ENCODE results near the gene CRABP1. TPM values are rescaled to one million over a fixed set of nuclear protein-coding genes. Genes with fewer than 3 reads are reported as not detected.
A peak's percentile ranks its signal among the peaks of the same experiment; 100 is the strongest.

The CRABP1 gene
- not detected in 2 replicates for total RNA-seq (2014; rRNA removed; shearing (Covaris generic))
- not detected in 2 replicates for polyA plus RNA-seq (2015; cell fraction: cytosol; rRNA removed)
- not detected in 2 replicates for polyA plus RNA-seq (2015; cell fraction: nucleus; rRNA removed)

DNA sequence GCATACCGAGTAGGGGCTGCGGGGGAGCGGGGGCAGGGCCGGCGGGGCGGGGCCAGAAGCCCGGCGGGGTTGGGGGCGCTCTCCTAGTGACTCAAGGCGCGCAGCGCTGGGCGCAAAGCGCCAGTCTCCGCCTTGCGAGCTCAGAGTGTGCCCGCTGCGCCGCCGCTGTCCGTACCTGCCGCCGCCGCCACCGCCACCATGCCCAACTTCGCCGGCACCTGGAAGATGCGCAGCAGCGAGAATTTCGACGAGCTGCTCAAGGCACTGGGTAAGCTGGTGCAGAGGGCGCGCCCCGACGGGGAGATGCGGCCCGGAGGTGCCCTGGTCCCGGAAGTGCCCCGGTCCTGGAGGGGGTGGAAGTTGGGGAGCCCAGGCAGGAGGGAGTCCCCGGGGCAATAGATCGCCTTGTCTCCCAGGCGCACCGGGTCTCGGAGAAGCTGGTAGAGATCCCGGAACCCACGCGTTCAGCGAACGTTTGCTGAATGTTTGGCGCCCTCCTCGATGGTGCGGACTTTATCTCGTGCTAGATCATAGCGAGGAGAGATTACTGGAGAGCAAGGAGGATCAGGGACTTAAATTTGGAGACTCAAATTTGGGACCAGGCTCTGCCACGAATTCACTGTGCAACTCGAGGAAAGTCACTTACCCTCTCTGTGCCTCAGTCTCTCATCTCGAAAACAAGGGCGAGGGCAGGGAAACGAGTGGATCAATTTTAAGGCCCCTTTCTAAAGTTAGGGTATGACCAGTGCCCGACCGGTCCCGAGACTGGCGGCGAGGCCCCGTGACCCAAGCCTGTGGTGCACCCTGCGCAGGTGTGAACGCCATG, at the start of gene CRABP1:
TSS of gene CRABP1 (plus strand) at position 123 of the 826 bp plus-strand sequence. CDS start at position 199, 76 bp downstream.
- DNase-seq (ENCODE audit: low read depth): no peak

GRCh38 chr15:78291052-78291451, 49.1 kb upstream of the CRABP1 start:
- DNase-seq (ENCODE audit: low read depth): no peak

DNA sequence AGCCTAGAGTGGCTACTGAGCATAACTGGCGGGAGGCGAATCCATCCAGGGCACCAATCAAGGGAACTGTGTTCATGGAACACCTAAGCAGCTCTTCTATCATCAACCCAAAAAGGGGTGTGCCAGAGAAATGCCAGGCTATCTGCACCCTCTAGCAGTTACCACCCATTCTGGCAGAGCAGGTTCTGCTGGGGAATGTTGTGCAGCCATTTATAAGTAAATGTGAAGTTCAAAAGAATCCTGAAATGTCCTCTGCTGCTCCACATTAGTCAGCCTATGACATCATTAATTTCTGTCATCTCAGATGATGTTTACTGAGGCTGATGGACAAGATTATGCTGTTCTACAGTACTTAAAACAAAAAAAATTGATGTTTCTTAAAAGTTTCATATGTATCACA, 48.5 kb upstream of the CRABP1 start:
- no peak for DNase-seq (ENCODE audit: low read depth)

- no peak for DNase-seq (ENCODE audit: low read depth)
Observed at GRCh38 chr15:78292219-78292618, 47.9 kb upstream of the CRABP1 start.

DNA sequence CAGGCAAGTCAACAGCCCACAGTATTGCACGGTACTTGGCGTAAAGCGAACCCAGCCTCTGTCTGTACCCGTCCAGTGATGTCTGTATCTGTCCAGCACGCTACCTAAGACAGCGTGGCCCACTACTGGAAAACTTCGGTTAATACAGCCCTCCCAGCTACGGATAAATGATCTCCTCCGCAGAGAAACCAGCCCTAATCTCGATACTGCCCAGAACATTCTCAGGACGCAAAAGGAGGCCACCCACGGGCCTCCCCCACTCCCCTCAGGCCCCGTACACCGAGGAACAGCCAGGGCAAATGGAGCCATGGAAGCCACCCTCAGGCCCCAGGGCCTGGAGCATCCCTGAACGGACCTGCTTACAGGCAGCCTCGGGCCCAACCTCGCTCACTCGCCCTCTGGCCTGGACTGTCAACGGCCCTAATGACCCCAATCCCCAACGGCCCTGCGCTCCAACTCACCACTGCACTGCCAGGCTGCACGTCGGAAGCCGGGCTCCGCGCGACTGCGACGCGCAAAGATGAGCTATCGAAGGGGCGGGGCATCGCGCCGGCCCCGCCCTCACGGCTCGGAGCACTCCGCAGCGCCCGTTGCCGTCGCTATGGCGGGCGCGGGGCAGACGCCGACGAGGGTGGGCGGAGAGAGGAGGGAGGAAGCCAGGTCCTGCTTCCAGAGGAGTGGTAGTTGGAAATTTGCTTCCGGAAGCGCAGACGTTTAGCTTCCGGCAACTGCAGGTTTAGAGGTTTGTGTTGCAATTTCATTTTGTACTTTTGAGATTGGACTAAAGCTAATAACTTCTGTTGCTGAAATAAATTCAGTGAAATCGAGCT, 40.8 kb upstream of the CRABP1 start, which contains the start of gene SKIC8:
TSS of gene SKIC8 (minus strand) at position 509 of the 830 bp plus-strand sequence. CDS start 3,923 bp downstream, outside the sequence.
- peak; percentile 94 for DNase-seq (ENCODE audit: low read depth)

GRCh38 chr15:78301326-78301725, 38.8 kb upstream of the CRABP1 start:
- DNase-seq (ENCODE audit: low read depth): no peak

- DNase-seq (ENCODE audit: low read depth): no peak
Observed at GRCh38 chr15:78301828-78302227, 38.3 kb upstream of the CRABP1 start.

DNA sequence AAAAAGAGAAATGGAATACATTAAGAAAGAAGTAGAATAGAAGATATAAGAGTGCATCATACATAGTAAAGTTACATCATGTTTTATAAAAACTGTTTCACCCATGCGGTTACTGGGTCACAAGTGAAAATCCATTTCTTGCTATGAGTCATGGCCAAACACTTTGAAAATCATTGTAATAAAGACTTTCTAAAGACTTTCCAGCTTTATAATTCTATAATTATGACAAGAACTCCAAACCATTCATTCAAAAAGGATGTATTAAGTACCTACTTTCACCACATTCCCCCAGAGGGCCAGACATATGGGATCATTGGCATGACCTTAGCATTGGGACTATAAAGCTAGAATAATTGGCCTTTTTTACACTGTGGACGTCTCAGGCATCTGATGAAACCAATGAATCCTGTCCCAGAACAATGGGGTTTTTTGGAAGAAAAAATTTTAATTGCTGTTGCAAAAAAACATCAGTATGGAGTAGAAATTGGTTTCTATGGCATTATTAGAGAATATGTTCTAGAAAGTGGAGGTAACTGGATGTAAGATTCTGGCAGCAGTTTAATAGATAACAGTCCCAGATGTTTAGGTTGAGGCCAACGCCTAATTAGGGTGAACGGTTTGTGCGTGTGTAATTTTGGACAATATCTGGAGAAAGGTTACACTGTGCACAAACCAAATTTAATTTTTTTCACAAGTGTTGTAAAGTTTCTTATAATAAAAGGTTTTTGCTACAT, 37.4 kb upstream of the CRABP1 start:
- peak; percentile 85 for DNase-seq (ENCODE audit: low read depth)

GRCh38 chr15:78304216-78305066, 35.7 kb upstream of the CRABP1 start:
- DNase-seq (ENCODE audit: low read depth): no peak

GRCh38 chr15:78306176-78306774, 33.9 kb upstream of the CRABP1 start:
- DNase-seq (ENCODE audit: low read depth): peak; percentile 82

GRCh38 chr15:78307976-78308375, 32.2 kb upstream of the CRABP1 start:
- DNase-seq (ENCODE audit: low read depth): no peak

- DNase-seq (ENCODE audit: low read depth): peak; percentile 58
Observed at GRCh38 chr15:78308422-78309032, 31.6 kb upstream of the CRABP1 start.

GRCh38 chr15:78311292-78311691, 28.9 kb upstream of the CRABP1 start:
- DNase-seq (ENCODE audit: low read depth): no peak

- no peak for DNase-seq (ENCODE audit: low read depth)
Observed at GRCh38 chr15:78312536-78312935, 27.6 kb upstream of the CRABP1 start.

- no peak for DNase-seq (ENCODE audit: low read depth)
Observed at GRCh38 chr15:78312957-78313356, 27.2 kb upstream of the CRABP1 start.

DNA sequence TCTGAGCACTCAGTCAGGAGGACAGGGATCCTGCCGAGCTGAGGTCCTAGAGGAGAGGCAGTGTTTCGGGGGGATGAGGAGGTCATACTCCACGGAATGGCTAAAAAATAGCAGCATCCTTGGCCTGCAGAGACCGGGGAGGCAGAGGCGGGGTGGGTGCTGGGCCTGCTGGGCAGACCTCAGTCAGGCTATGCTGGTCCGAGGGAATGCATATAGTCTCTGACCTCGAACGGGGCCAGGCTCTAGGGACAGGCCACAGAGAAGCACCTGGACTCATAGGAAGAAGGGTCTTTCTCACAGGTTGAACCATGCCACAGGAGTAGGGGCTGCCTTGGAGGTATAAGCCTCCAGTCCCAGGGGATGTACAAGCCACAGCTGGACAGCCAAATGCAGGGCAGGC, 26.8 kb upstream of the CRABP1 start:
- DNase-seq (ENCODE audit: low read depth): no peak

DNA sequence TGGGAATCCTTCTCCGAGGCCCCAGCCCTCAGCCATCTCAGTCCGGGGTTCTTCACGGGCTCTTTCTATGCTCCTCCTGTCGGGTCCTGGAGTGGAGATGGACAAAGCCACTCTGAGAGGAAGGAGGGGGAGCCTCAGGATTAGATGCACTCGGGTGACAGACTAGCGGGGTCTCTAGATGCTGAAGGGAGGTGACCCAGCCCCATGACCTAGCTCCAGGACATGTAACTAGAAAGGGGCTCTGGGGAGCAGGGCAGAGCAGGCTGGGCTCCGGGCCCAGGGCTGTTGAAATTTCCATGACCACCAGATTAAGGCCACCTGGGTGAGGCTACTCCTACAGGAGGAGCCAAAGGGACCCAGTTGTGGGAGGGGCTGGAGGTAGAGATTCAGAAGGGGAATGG, 26.0 kb upstream of the CRABP1 start:
- no peak for DNase-seq (ENCODE audit: low read depth)

DNA sequence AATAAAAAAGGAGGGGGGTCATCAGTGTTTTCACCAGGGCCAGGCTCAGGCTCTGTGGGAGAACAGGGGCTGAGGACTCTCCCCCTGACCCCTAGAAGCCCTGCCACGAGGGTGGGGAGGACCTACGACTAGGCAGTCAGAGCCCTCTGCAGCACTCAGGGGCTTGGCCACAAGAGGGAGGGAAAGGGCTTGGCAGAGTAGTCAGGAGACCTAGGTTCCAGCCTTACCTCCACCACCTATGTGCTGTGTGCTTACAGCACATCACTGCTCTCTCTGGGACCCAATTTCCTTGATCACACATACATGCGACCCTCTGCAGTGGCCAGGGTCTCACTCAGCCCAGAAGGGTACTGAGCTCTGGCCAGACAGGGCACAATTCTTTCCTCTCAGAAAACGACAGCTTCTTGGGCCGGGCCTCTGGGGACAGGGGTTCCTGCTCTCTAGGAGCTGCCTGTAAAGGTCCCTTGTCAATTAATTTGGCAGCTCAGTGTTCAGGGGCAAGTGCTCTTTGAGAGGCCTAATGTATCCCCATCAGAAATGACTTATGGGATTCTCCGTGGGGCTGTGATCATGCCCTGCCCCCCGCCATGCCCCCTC, 24.4 kb upstream of the CRABP1 start:
- DNase-seq (ENCODE audit: low read depth): no peak
